Liver (tissue), 9 donors: ENCODE measurements around the gene TMEM135. TPM values are rescaled to one million over a fixed set of nuclear protein-coding genes. Genes with fewer than 3 reads are reported as not detected.

Source experiments
- DNase-seq: peaks from one replicate; pipeline ENCODE4 v3.0.0-alpha.2; 2017; ENCODE audit warnings: low spot score
- H3K27ac ChIP-seq, 2 donors: one replicate each; pipeline ENCODE4 v1.7.0; 2013; ENCODE audit warnings: inconsistent platforms in 2 of 2, low read length in 2 of 2, control low read depth in 1 of 2, low read depth in 1 of 2, mild to moderate bottlenecking in 1 of 2
- H3K27me3 ChIP-seq, 4 donors: one replicate each; pipeline versions ENCODE4 v1.6.1 to v1.7.0; 2013; ENCODE audit warnings: low read length in 3 of 4, inconsistent platforms in 1 of 4, mild to moderate bottlenecking in 1 of 4, moderate library complexity in 1 of 4; ENCODE audit not compliant: control insufficient read depth in 4 of 4, insufficient read depth in 4 of 4
- H3K36me3 ChIP-seq, 4 donors: one replicate each; pipeline versions ENCODE4 v1.6.1 to v1.7.0; 2013; ENCODE audit warnings: low read length in 3 of 4, mild to moderate bottlenecking in 3 of 4, low read depth in 1 of 4, moderate library complexity in 1 of 4; ENCODE audit not compliant: control insufficient read depth in 4 of 4, insufficient read depth in 3 of 4
- H3K4me1 ChIP-seq, 4 donors: one replicate each; pipeline versions ENCODE4 v1.6.1 to v1.7.0; 2013; ENCODE audit warnings: low read length in 3 of 4, mild to moderate bottlenecking in 3 of 4, moderate library complexity in 1 of 4; ENCODE audit not compliant: control insufficient read depth in 4 of 4, insufficient read depth in 4 of 4
- H3K4me3 ChIP-seq, 3 donors: one replicate each; pipeline versions ENCODE4 v1.6.1 to v1.7.0; 2013; ENCODE audit warnings: low read length in 3 of 3, control low read depth in 1 of 3, low read depth in 1 of 3, mild to moderate bottlenecking in 1 of 3
- H3K9ac ChIP-seq, 2 donors: one replicate each; pipeline ENCODE4 v1.7.0; 2013; ENCODE audit warnings: low read length in 2 of 2, mild to moderate bottlenecking in 2 of 2, moderate library complexity in 2 of 2, control low read depth in 1 of 2, low read depth in 1 of 2
- H3K9me3 ChIP-seq, 4 donors: one replicate each; pipeline versions ENCODE4 v1.6.1 to v1.7.0; 2013; ENCODE audit warnings: low read length in 3 of 4; ENCODE audit not compliant: control insufficient read depth in 4 of 4
- ATF3 ChIP-seq: IDR thresholded peaks from 2 replicates; pipeline ENCODE4 v1.6.1; 2016; ENCODE audit warnings: antibody characterized with exemption
- EGR1 ChIP-seq, 2 donors: IDR thresholded peaks; 2 replicates each; pipeline ENCODE4 v1.6.1; 2016 to 2018; ENCODE audit warnings: antibody characterized with exemption in 2 of 2, low read depth in 2 of 2
- FOXA1 ChIP-seq: IDR thresholded peaks from 2 replicates; pipeline ENCODE4 v1.6.1; 2016; ENCODE audit warnings: antibody characterized with exemption
- FOXA2 ChIP-seq: IDR thresholded peaks from 2 replicates; pipeline ENCODE4 v1.6.1; 2016; ENCODE audit warnings: antibody characterized with exemption
- GABPA ChIP-seq, 2 donors: IDR thresholded peaks in 1 of 2; conservative IDR thresholded peaks in 1 of 2; 2 replicates each; pipeline ENCODE4 v1.6.1; 2016; ENCODE audit warnings: antibody characterized with exemption in 2 of 2, mild to moderate bottlenecking in 1 of 2, moderate library complexity in 1 of 2
- HNF4A ChIP-seq, 2 donors: conservative IDR thresholded peaks; 2 replicates each; pipeline ENCODE4 v1.6.1; 2016; ENCODE audit warnings: antibody characterized with exemption in 2 of 2, mild to moderate bottlenecking in 2 of 2
- HNF4G ChIP-seq: IDR thresholded peaks from 2 replicates; pipeline ENCODE4 v1.6.1; 2016; ENCODE audit warnings: antibody characterized with exemption
- JUND ChIP-seq, 2 donors: IDR thresholded peaks; 2 replicates each; pipeline ENCODE4 v1.6.1; 2016; ENCODE audit warnings: antibody characterized with exemption in 2 of 2
- MAX ChIP-seq: IDR thresholded peaks from 2 replicates; pipeline ENCODE4 v1.6.1; 2016; ENCODE audit warnings: antibody characterized with exemption
- NR2F2 ChIP-seq: IDR thresholded peaks from 2 replicates; pipeline ENCODE4 v1.6.1; 2016; ENCODE audit warnings: antibody characterized with exemption
- RAD21 ChIP-seq, 2 donors: IDR thresholded peaks; 2 replicates each; pipeline ENCODE4 v1.6.1; 2016; ENCODE audit warnings: antibody characterized with exemption in 2 of 2, mild to moderate bottlenecking in 2 of 2
- RXRA ChIP-seq, 2 donors: IDR thresholded peaks; 2 replicates each; pipeline ENCODE4 v1.6.1; 2017 to 2018; ENCODE audit warnings: antibody characterized with exemption in 2 of 2, mild to moderate bottlenecking in 1 of 2
- SP1 ChIP-seq: IDR thresholded peaks from 2 replicates; pipeline ENCODE4 v1.6.1; 2018; ENCODE audit warnings: antibody characterized with exemption, mild to moderate bottlenecking
- TAF1 ChIP-seq: conservative IDR thresholded peaks from 2 replicates; pipeline ENCODE4 v1.6.1; 2016; ENCODE audit warnings: antibody characterized with exemption, mild to moderate bottlenecking
- YY1 ChIP-seq: IDR thresholded peaks from 2 replicates; pipeline ENCODE4 v1.6.1; 2016; ENCODE audit warnings: antibody characterized with exemption, mild to moderate bottlenecking
- ZBTB33 ChIP-seq: IDR thresholded peaks from 2 replicates; pipeline ENCODE4 v1.6.1; 2016; ENCODE audit warnings: antibody characterized with exemption
- WGBS: extraction: QIAGEN DNeasy Blood & Tissue Kit; methylation state at CpG from one replicate; pipeline ENCODE4 v1.1.7; 2013; 5-methylcytosine and 5-hydroxymethylcytosine counted together
- polyA plus RNA-seq, 2 donors: library from polyadenylated mRNA; stranded (reverse) in 1 of 2; unstranded in 1 of 2; fragments of 200-250 nt in 1 of 2; fragments of >200 nt in 1 of 2; fragmentation: Nextera tagmentation in 1 of 2; extraction: Ambion mirVana in 1 of 2; gene quantifications; one replicate each; pipeline versions ENCODE4 v1.2.1 to v1.2.3, GENCODE V29; 2013 to 2015
- total RNA-seq, 2 donors: library from RNA; depleted of rRNA; stranded (reverse); fragments of >200 nt; gene quantifications; one replicate each; pipeline ENCODE4 v1.2.3, GENCODE V29; 2014
- TF ChIP-seq, protein P1 (sequence below): IDR thresholded peaks from 2 replicates; pipeline ENCODE4 v1.6.1; 2016; ENCODE audit warnings: antibody characterized with exemption, mild to moderate bottlenecking
- TF ChIP-seq, protein P2 (sequence below): fragments of 150-350 bp; IDR thresholded peaks from 2 replicates; pipeline ENCODE4 v1.5.1; 2017; ENCODE audit warnings: improper control_type of control experiment, low read depth, low read length; ENCODE audit not compliant: missing input control
- donor health status: healthy.
- donor health status: healthy.
- donor health status: healthy.
- donor health status: healthy.
- donor health status: healthy.

Gene TMEM135
- total and polyA plus RNA-seq, 4 donors: 10.0 to 38.9 (median 23.5) TPM

- H3K27me3 ChIP-seq: no peaks in the 10 kb centered on the region
- H3K4me1 ChIP-seq: peaks cover 0 to 1% (median 0%) of the 10 kb centered on the region in 4 donors
- no peak for DNase-seq
- no peak overlapping the region for H3K4me3 ChIP-seq
- peaks cover 0 to 2% (median 0%) of the 10 kb centered on the region in 4 donors for H3K36me3 ChIP-seq
- TF ChIP-seq FOXA1 (no peak), RXRA (IDR thresholded peaks at IDR 0.05) (no peak), HNF4A (conservative IDR thresholded peaks at IDR 0.05) (no peak), ATF3 (no peak), RAD21 (IDR thresholded peaks at IDR 0.05) (no peak), SP1 (no peak), MAX (no peak), HNF4G (no peak), EGR1 (IDR thresholded peaks at IDR 0.05; ENCODE audit: low read depth in 2 of 2) (no peak), NR2F2 (no peak), GABPA (IDR thresholded peaks at IDR 0.05 in 1 of 2, conservative IDR thresholded peaks at IDR 0.05 in 1 of 2) (no peak), ZBTB33 (no peak), JUND (IDR thresholded peaks at IDR 0.05) (no peak), TAF1 (no peak), YY1 (no peak), FOXA2 (no peak)
- TF ChIP-seq, protein P1, sequence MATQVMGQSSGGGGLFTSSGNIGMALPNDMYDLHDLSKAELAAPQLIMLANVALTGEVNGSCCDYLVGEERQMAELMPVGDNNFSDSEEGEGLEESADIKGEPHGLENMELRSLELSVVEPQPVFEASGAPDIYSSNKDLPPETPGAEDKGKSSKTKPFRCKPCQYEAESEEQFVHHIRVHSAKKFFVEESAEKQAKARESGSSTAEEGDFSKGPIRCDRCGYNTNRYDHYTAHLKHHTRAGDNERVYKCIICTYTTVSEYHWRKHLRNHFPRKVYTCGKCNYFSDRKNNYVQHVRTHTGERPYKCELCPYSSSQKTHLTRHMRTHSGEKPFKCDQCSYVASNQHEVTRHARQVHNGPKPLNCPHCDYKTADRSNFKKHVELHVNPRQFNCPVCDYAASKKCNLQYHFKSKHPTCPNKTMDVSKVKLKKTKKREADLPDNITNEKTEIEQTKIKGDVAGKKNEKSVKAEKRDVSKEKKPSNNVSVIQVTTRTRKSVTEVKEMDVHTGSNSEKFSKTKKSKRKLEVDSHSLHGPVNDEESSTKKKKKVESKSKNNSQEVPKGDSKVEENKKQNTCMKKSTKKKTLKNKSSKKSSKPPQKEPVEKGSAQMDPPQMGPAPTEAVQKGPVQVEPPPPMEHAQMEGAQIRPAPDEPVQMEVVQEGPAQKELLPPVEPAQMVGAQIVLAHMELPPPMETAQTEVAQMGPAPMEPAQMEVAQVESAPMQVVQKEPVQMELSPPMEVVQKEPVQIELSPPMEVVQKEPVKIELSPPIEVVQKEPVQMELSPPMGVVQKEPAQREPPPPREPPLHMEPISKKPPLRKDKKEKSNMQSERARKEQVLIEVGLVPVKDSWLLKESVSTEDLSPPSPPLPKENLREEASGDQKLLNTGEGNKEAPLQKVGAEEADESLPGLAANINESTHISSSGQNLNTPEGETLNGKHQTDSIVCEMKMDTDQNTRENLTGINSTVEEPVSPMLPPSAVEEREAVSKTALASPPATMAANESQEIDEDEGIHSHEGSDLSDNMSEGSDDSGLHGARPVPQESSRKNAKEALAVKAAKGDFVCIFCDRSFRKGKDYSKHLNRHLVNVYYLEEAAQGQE: no peak
- TF ChIP-seq, protein P2, sequence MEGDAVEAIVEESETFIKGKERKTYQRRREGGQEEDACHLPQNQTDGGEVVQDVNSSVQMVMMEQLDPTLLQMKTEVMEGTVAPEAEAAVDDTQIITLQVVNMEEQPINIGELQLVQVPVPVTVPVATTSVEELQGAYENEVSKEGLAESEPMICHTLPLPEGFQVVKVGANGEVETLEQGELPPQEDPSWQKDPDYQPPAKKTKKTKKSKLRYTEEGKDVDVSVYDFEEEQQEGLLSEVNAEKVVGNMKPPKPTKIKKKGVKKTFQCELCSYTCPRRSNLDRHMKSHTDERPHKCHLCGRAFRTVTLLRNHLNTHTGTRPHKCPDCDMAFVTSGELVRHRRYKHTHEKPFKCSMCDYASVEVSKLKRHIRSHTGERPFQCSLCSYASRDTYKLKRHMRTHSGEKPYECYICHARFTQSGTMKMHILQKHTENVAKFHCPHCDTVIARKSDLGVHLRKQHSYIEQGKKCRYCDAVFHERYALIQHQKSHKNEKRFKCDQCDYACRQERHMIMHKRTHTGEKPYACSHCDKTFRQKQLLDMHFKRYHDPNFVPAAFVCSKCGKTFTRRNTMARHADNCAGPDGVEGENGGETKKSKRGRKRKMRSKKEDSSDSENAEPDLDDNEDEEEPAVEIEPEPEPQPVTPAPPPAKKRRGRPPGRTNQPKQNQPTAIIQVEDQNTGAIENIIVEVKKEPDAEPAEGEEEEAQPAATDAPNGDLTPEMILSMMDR: no peak
- peaks cover 0 to 6% (median 2%) of the 10 kb centered on the region in 4 donors for H3K9me3 ChIP-seq
- no peak overlapping the region for H3K27ac ChIP-seq
- no peak overlapping the region for H3K9ac ChIP-seq
- WGBS: 98% methylated on average over 1 of the region's 1 CpG
Observed at GRCh38 chr11:87142594-87142993, 104.9 kb downstream of the TMEM135 start.
